HepG2 (cell line): ENCODE data around the gene TCOF1. TPM values are rescaled to one million over a fixed set of nuclear protein-coding genes. Genes with fewer than 3 reads are reported as not detected.

Experiments used
- AKAP8 ChIP-seq: sonication (generic); formaldehyde crosslinking; IDR thresholded peaks from 2 replicates; pipeline ENCODE4 v1.5.1; 2020; ENCODE audit warnings: mild to moderate bottlenecking, missing genetic modification reagents
- ETV6 ChIP-seq: sonication (generic); formaldehyde crosslinking; conservative IDR thresholded peaks from 2 replicates; pipeline ENCODE4 v1.4.0; 2020; ENCODE audit warnings: missing genetic modification reagents
- FLYWCH1 ChIP-seq: sonication (generic); formaldehyde crosslinking; IDR thresholded peaks from 2 replicates; pipeline ENCODE4 v1.8.1; 2023; ENCODE audit warnings: mild to moderate bottlenecking, missing genetic modification reagents
- HNRNPLL ChIP-seq: fragments of 200-400 bp; formaldehyde crosslinking; IDR thresholded peaks from 2 replicates; pipeline ENCODE4 v1.6.1; 2017; ENCODE audit warnings: mild to moderate bottlenecking, low read depth, low read length; ENCODE audit not compliant: poor library complexity, severe bottlenecking
- KDM5B ChIP-seq: sonication (generic); formaldehyde crosslinking; IDR thresholded peaks from 2 replicates; pipeline ENCODE4 v1.4.0; 2020; ENCODE audit warnings: missing genetic modification reagents, mild to moderate bottlenecking, borderline replicate concordance
- NCOR1 ChIP-seq: fragments of 200-600 bp; sonication (generic); IDR thresholded peaks from 2 replicates; pipeline ENCODE4 v1.7.0; 2017; ENCODE audit warnings: antibody characterized with exemption, low read length, borderline replicate concordance
- NFRKB ChIP-seq: fragments of 450-650 bp; IDR thresholded peaks from 2 replicates; pipeline ENCODE4 v1.6.1; 2017
- POLR2AphosphoS2 ChIP-seq: IDR thresholded peaks from 2 replicates; pipeline ENCODE4 v1.6.1; 2011; ENCODE audit warnings: low read depth, low read length, improper control_type of control experiment
- SETDB1 ChIP-seq: sonication (generic); formaldehyde crosslinking; IDR thresholded peaks from 2 replicates; pipeline ENCODE4 v1.5.1; 2020; ENCODE audit warnings: missing genetic modification reagents, mild to moderate bottlenecking, borderline replicate concordance
- SNAI1 ChIP-seq: sonication (generic); formaldehyde crosslinking; IDR thresholded peaks from 2 replicates; pipeline ENCODE4 v1.5.0; 2020; ENCODE audit warnings: mild to moderate bottlenecking, missing genetic modification reagents, borderline replicate concordance
- TBX2 ChIP-seq: sonication (generic); formaldehyde crosslinking; IDR thresholded peaks from 2 replicates; pipeline ENCODE4 v1.5.0; 2020; ENCODE audit warnings: missing genetic modification reagents, mild to moderate bottlenecking, borderline replicate concordance
- U2AF2 ChIP-seq: fragments of 200-400 bp; formaldehyde crosslinking; IDR thresholded peaks from 2 replicates; pipeline ENCODE4 v1.6.1; 2017; ENCODE audit warnings: low read depth, mild to moderate bottlenecking, low read length
- ZNF12 ChIP-seq: sonication (generic); formaldehyde crosslinking; IDR thresholded peaks from 2 replicates; pipeline ENCODE4 v1.5.0; 2020; ENCODE audit warnings: missing genetic modification reagents
- ZNF264 ChIP-seq: sonication (generic); formaldehyde crosslinking; IDR thresholded peaks from 2 replicates; pipeline ENCODE4 v1.4.0; 2020; ENCODE audit warnings: missing genetic modification reagents
- ZNF335 ChIP-seq: sonication (generic); formaldehyde crosslinking; IDR thresholded peaks from 2 replicates; pipeline ENCODE4 v1.4.0; 2020; ENCODE audit warnings: missing genetic modification reagents
- ZNF510 ChIP-seq: sonication (generic); formaldehyde crosslinking; IDR thresholded peaks from 2 replicates; pipeline ENCODE4 v1.4.0; 2020; ENCODE audit warnings: low read depth, mild to moderate bottlenecking, missing genetic modification reagents
- ZNF557 ChIP-seq: sonication (generic); formaldehyde crosslinking; IDR thresholded peaks from 2 replicates; pipeline ENCODE4 v1.4.0; 2020; ENCODE audit warnings: missing genetic modification reagents
- ZNF644 ChIP-seq: IDR thresholded peaks from 2 replicates; pipeline ENCODE4 v1.6.1; 2016; ENCODE audit warnings: low read depth
- ZNF773 ChIP-seq: sonication (generic); formaldehyde crosslinking; IDR thresholded peaks from 2 replicates; pipeline ENCODE4 v1.4.0; 2020; ENCODE audit warnings: missing genetic modification reagents, borderline replicate concordance
- polyA plus RNA-seq, 8 experiments: library from polyadenylated mRNA; depleted of rRNA in 3 of 8; stranded (reverse) in 7 of 8; unstranded in 1 of 8; fragments of >200 nt; fragmentation: Illumina TruSeq in 4 of 8; extraction: Trizol in 4 of 8; gene quantifications; 2 replicates each; pipeline versions ENCODE4 v1.2.1 to v1.2.3, GENCODE V29; 2011 to 2016; ENCODE audit warnings: low read depth in 4 of 8, missing spikeins in 1 of 8, mixed read lengths in 1 of 8; ENCODE audit not compliant: insufficient read depth in 1 of 8
- total RNA-seq, 5 experiments: library from RNA; depleted of rRNA; stranded (reverse); fragments of >200 nt; fragmentation: Illumina TruSeq; extraction: Trizol; gene quantifications; 2 replicates each; pipeline ENCODE4 v1.2.3, GENCODE V29; 2016; ENCODE audit warnings: low read depth in 1 of 5
- TF ChIP-seq, protein P1 (sequence below): sonication (generic); formaldehyde crosslinking; IDR thresholded peaks from 2 replicates; pipeline ENCODE4 v1.4.0; 2020; ENCODE audit warnings: mild to moderate bottlenecking, missing genetic modification reagents
- TF ChIP-seq, protein P2 (sequence below): sonication (generic); formaldehyde crosslinking; IDR thresholded peaks from 2 replicates; pipeline ENCODE4 v1.8.1; 2023; ENCODE audit warnings: mild to moderate bottlenecking, missing genetic modification reagents
- TF ChIP-seq, protein P3 (sequence below): sonication (generic); formaldehyde crosslinking; IDR thresholded peaks from 2 replicates; pipeline ENCODE4 v1.4.0; 2020; ENCODE audit warnings: low read depth, mild to moderate bottlenecking, missing genetic modification reagents
- TF ChIP-seq, protein P4 (sequence below): sonication (generic); formaldehyde crosslinking; IDR thresholded peaks from 2 replicates; pipeline ENCODE4 v1.8.0; 2022; ENCODE audit warnings: missing genetic modification reagents, mild to moderate bottlenecking, moderate library complexity, borderline replicate concordance

TCOF1 gene
- total and polyA plus RNA-seq, 2 of the 13 experiments (the other 11 are each of a cell fraction or from before 2014, with no cell fraction given): 10.1 to 41.6 TPM

DNA sequence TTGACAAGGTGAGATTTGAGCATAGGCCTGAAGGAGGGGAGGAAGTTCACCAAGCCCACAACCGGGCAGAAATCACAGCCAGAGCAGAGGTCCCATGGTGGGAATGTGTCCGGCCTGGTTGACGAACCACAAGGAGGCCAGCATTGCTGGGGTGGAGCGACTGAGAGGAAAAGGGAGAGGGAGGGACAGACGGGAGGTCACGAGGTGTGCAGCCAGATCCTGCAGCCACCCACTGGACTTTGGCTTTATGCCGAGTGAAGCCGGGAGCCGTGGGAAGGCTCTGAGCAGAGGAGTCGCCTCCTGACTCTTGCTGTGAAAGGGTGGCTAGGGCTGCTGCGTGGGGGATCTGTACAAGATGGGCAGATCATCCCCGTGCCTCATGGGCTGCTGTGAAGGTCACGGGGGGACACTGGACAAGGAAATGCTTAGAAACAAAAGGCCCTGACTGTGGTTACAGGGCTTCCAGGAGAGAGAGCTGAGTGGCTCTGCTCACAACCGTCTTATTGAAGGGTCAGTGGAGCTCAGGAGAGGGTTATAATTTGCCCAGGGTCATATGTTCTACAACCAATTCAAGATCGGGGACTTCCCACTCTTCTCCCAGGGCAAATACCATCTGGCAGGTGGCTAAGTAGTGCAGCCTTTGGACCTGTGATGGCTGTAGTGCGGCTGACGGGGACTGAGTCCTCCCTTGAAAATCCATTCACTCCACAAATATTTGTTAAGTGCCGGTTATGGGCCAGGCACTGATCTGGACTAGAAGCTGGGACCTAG, 70.8 kb downstream of the TCOF1 start (continued):
- TF ChIP-seq, protein P1, sequence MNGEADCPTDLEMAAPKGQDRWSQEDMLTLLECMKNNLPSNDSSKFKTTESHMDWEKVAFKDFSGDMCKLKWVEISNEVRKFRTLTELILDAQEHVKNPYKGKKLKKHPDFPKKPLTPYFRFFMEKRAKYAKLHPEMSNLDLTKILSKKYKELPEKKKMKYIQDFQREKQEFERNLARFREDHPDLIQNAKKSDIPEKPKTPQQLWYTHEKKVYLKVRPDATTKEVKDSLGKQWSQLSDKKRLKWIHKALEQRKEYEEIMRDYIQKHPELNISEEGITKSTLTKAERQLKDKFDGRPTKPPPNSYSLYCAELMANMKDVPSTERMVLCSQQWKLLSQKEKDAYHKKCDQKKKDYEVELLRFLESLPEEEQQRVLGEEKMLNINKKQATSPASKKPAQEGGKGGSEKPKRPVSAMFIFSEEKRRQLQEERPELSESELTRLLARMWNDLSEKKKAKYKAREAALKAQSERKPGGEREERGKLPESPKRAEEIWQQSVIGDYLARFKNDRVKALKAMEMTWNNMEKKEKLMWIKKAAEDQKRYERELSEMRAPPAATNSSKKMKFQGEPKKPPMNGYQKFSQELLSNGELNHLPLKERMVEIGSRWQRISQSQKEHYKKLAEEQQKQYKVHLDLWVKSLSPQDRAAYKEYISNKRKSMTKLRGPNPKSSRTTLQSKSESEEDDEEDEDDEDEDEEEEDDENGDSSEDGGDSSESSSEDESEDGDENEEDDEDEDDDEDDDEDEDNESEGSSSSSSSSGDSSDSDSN (CRISPR knock-in tag): peak; percentile 62
- TF ChIP-seq, protein P2, sequence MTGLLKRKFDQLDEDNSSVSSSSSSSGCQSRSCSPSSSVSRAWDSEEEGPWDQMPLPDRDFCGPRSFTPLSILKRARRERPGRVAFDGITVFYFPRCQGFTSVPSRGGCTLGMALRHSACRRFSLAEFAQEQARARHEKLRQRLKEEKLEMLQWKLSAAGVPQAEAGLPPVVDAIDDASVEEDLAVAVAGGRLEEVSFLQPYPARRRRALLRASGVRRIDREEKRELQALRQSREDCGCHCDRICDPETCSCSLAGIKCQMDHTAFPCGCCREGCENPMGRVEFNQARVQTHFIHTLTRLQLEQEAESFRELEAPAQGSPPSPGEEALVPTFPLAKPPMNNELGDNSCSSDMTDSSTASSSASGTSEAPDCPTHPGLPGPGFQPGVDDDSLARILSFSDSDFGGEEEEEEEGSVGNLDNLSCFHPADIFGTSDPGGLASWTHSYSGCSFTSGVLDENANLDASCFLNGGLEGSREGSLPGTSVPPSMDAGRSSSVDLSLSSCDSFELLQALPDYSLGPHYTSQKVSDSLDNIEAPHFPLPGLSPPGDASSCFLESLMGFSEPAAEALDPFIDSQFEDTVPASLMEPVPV (CRISPR knock-in tag): no peak
- 0 out of 2 replicates have a peak, but pooled peaks have one; percentile 46 for TF ChIP-seq U2AF2
- TF ChIP-seq AKAP8 (CRISPR knock-in tag): peak; percentile 66; the same call in 1 of the 2 replicates
- no peak for TF ChIP-seq SETDB1 (CRISPR knock-in tag)
- TF ChIP-seq TBX2 (CRISPR knock-in tag): no peak
- TF ChIP-seq, protein P3, sequence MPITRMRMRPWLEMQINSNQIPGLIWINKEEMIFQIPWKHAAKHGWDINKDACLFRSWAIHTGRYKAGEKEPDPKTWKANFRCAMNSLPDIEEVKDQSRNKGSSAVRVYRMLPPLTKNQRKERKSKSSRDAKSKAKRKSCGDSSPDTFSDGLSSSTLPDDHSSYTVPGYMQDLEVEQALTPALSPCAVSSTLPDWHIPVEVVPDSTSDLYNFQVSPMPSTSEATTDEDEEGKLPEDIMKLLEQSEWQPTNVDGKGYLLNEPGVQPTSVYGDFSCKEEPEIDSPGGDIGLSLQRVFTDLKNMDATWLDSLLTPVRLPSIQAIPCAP (CRISPR knock-in tag): no peak
- TF ChIP-seq NCOR1: 0 out of 2 replicates have a peak, but pooled peaks have one; percentile 57
- TF ChIP-seq, protein P4, sequence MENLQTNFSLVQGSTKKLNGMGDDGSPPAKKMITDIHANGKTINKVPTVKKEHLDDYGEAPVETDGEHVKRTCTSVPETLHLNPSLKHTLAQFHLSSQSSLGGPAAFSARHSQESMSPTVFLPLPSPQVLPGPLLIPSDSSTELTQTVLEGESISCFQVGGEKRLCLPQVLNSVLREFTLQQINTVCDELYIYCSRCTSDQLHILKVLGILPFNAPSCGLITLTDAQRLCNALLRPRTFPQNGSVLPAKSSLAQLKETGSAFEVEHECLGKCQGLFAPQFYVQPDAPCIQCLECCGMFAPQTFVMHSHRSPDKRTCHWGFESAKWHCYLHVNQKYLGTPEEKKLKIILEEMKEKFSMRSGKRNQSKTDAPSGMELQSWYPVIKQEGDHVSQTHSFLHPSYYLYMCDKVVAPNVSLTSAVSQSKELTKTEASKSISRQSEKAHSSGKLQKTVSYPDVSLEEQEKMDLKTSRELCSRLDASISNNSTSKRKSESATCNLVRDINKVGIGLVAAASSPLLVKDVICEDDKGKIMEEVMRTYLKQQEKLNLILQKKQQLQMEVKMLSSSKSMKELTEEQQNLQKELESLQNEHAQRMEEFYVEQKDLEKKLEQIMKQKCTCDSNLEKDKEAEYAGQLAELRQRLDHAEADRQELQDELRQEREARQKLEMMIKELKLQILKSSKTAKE: no peak
- TF ChIP-seq ZNF510 (CRISPR knock-in tag): no peak
- TF ChIP-seq NFRKB: no peak
- TF ChIP-seq ZNF12 (CRISPR knock-in tag): no peak
- peak; percentile 59; the same call in 1 of the 2 replicates for TF ChIP-seq ETV6
- 0 out of 2 replicates have a peak, but pooled peaks have one; percentile 55 for TF ChIP-seq ZNF644 (CRISPR knock-in tag)
- no peak for TF ChIP-seq ZNF557
- no peak for TF ChIP-seq SNAI1 (CRISPR knock-in tag)
- no peak for TF ChIP-seq ZNF773
- no peak for TF ChIP-seq FLYWCH1
- no peak for TF ChIP-seq HNRNPLL
- 0 out of 2 replicates have a peak, but pooled peaks have one; percentile 66 for TF ChIP-seq ZNF264 (CRISPR knock-in tag)
- TF ChIP-seq ZNF335: 0 out of 2 replicates have a peak, but pooled peaks have one; percentile 27
- TF ChIP-seq KDM5B (CRISPR knock-in tag): 0 out of 2 replicates have a peak, but pooled peaks have one; percentile 32
- no peak for TF ChIP-seq POLR2AphosphoS2
